ENCODE measurements around the gene WASF2. TPM values are rescaled to one million over a fixed set of nuclear protein-coding genes. Genes with fewer than 3 reads are reported as not detected.

The WASF2 gene
- total and polyA plus RNA-seq, 2 of the 8 experiments (the other 6 are each of a cell fraction or from before 2014, with no cell fraction given) = 32.1 to 86.6 TPM

DNA sequence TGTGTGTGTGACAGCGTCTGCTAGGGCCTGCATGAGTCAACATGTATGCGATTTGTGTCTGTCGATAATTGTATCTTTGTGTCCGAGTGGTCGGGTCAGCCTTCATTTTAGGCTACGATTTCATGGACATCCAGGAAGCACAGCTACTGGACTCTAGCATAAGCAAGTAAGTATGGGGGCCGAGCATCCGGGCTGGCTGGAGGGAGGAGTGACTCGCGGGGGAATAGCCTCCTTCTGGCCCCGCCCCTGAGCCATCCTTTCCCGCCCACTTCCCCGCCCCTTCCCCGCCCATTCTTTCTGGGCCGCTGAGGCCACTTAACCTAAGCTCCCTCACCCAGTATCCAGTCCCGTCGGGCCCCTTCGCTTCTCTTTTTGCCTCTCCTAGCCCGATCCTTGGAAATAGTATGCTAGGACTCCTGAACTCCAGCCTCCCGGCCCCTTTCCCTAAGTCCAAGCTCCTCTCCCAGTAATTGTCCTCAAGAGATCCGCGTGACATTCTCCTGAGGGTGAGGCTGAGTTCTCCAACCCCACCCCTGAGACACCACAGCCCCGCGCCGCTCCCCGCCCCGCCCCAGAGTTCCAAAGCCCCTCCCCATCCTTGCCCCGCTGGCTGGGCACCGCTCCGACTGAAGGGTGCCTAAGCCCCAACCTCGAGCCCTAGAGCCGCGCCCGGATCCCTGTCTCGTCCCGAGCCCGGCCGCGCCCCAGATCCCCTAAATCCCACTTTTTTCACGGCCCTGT, 124.4 kb downstream of the WASF2 start (continued):
- TF ChIP-seq, protein P1, sequence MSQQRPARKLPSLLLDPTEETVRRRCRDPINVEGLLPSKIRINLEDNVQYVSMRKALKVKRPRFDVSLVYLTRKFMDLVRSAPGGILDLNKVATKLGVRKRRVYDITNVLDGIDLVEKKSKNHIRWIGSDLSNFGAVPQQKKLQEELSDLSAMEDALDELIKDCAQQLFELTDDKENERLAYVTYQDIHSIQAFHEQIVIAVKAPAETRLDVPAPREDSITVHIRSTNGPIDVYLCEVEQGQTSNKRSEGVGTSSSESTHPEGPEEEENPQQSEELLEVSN (IDR thresholded peaks at IDR 0.05) = no peak
- TF ChIP-seq, protein P2, sequence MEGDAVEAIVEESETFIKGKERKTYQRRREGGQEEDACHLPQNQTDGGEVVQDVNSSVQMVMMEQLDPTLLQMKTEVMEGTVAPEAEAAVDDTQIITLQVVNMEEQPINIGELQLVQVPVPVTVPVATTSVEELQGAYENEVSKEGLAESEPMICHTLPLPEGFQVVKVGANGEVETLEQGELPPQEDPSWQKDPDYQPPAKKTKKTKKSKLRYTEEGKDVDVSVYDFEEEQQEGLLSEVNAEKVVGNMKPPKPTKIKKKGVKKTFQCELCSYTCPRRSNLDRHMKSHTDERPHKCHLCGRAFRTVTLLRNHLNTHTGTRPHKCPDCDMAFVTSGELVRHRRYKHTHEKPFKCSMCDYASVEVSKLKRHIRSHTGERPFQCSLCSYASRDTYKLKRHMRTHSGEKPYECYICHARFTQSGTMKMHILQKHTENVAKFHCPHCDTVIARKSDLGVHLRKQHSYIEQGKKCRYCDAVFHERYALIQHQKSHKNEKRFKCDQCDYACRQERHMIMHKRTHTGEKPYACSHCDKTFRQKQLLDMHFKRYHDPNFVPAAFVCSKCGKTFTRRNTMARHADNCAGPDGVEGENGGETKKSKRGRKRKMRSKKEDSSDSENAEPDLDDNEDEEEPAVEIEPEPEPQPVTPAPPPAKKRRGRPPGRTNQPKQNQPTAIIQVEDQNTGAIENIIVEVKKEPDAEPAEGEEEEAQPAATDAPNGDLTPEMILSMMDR (IDR thresholded peaks at IDR 0.05; ENCODE audit: control extremely low read depth in 1 of 3, insufficient read depth in 1 of 3, low read depth in 1 of 3, low read length in 3 of 3) = no peak
- TF ChIP-seq ZNF274 (IDR thresholded peaks at IDR 0.05; ENCODE audit: borderline replicate concordance, extremely low read depth, low read length) (no peak), TAF1 (IDR thresholded peaks at IDR 0.05; ENCODE audit: low read depth, low read length) (peak; percentile 71)

All from H1 (cell line).